CD4-positive, alpha-beta memory T cell (primary cell): ENCODE data around the gene LMO7. TPM values are rescaled to one million over a fixed set of nuclear protein-coding genes. Genes with fewer than 3 reads are reported as not detected.
A peak's percentile ranks its signal among the peaks of the same experiment; 100 is the strongest.

Experiments used
- CTCF ChIA-PET: fragments of 350-600 bp; sonication (Branson Sonifier 250); formaldehyde crosslinking; loops from one replicate; lab custom pipeline; 2021; ENCODE audit warnings: inconsistent platforms; ENCODE audit not compliant: partially characterized antibody; lab: Charles Lee
- POLR2A ChIA-PET: fragments of 350-600 bp; sonication (Branson Sonifier 250); formaldehyde crosslinking; loops from one replicate; lab custom pipeline; 2021; ENCODE audit not compliant: partially characterized antibody; lab: Charles Lee
- DNase-seq, 5 donors: peaks; one replicate each; pipeline versions ENCODE4 v3.0.0 to v3.0.0-alpha.2; 2020 to 2022; ENCODE audit warnings: mixed read lengths in 1 of 5
- H3K27ac ChIP-seq: one replicate; pipeline ENCODE4 v1.7.0; 2013; ENCODE audit warnings: low read depth, low read length
- H3K27me3 ChIP-seq: 2 replicates; pipeline ENCODE4 v1.7.0; 2013; ENCODE audit warnings: mild to moderate bottlenecking, low read length, moderate library complexity; ENCODE audit not compliant: insufficient read depth
- H3K36me3 ChIP-seq: 2 replicates; pipeline ENCODE4 v1.7.0; 2013; ENCODE audit warnings: mild to moderate bottlenecking, low read length, moderate library complexity; ENCODE audit not compliant: insufficient read depth
- H3K4me1 ChIP-seq: 2 replicates; pipeline ENCODE4 v1.7.0; 2013; ENCODE audit warnings: mild to moderate bottlenecking, low read length, moderate library complexity; ENCODE audit not compliant: insufficient read depth
- H3K4me3 ChIP-seq, 2 donors: one replicate each; pipeline ENCODE4 v1.7.0; 2013; ENCODE audit warnings: low read length in 2 of 2, mild to moderate bottlenecking in 1 of 2
- H3K9me3 ChIP-seq, 2 donors: one replicate each; pipeline ENCODE4 v1.7.0; 2013; ENCODE audit warnings: low read length in 2 of 2, control low read depth in 1 of 2; ENCODE audit not compliant: control insufficient read depth in 1 of 2
- H3K27ac Mint-ChIP-seq, 7 donors: one replicate each; pipeline ENCODE4 v1.8.0; 2020 to 2021; ENCODE audit warnings: mixed read lengths in 7 of 7, mild to moderate bottlenecking in 6 of 7, inconsistent platforms in 3 of 7, moderate library complexity in 3 of 7
- H3K27me3 Mint-ChIP-seq, 2 donors: one replicate each; pipeline ENCODE4 v1.8.0; 2020 to 2021; ENCODE audit warnings: mixed read lengths in 2 of 2
- H3K36me3 Mint-ChIP-seq, 2 donors: one replicate each; pipeline ENCODE4 v1.8.0; 2020 to 2021; ENCODE audit warnings: mixed read lengths in 2 of 2, inconsistent platforms in 1 of 2, mild to moderate bottlenecking in 1 of 2
- H3K4me1 Mint-ChIP-seq, 4 donors: one replicate each; pipeline ENCODE4 v1.8.0; 2020 to 2021; ENCODE audit warnings: mixed read lengths in 4 of 4, mild to moderate bottlenecking in 1 of 4
- H3K4me3 Mint-ChIP-seq, 8 donors: one replicate each; pipeline ENCODE4 v1.8.0; 2020 to 2021; ENCODE audit warnings: mixed read lengths in 8 of 8, mild to moderate bottlenecking in 7 of 8, moderate library complexity in 6 of 8, inconsistent platforms in 3 of 8
- H3K9me3 Mint-ChIP-seq, 8 donors: one replicate each; pipeline ENCODE4 v1.8.0; 2020 to 2021; ENCODE audit warnings: mixed read lengths in 8 of 8, mild to moderate bottlenecking in 5 of 8, inconsistent platforms in 3 of 8, moderate library complexity in 1 of 8
- intact Hi-C: fragments of 100-400 bp; cut with micrococcal nuclease; formaldehyde crosslinking; loops from one replicate; pipeline ENCODE4 v1.15.1; 2023
- polyA plus RNA-seq, 2 donors: library from polyadenylated mRNA; unstranded; fragments of 300-500 nt; fragmentation: Illumina TruSeq; gene quantifications; one replicate each; pipeline ENCODE4 v1.2.3, GENCODE V29; 2021
- total RNA-seq, 2 experiments: library from RNA; stranded (reverse); gene quantifications; one replicate each; pipeline ENCODE4 v1.2.3, GENCODE V29; 2021

Gene LMO7
- total and polyA plus RNA-seq, 4 experiments from 2014 or later: 5.4 to 29.4 (median 20.0) TPM

GRCh38 chr13:75635101-75635827 lies 866 bp upstream of the LMO7 start:
- no peaks in the 10 kb centered on the region for H3K36me3 Mint-ChIP-seq
- peak overlapping the region in 6 of 7 donors; percentile 35 to 87 (median 73) for H3K27ac Mint-ChIP-seq
- peaks cover 0 to 4% of the 10 kb centered on the region in 2 donors for H3K27me3 Mint-ChIP-seq
- H3K4me3 Mint-ChIP-seq: peak overlapping the region; percentile 74 to 87 (median 78)
- H3K27me3 ChIP-seq: no peaks in the 10 kb centered on the region
- no peak overlapping the region for H3K27ac ChIP-seq
- ChIA-PET POLR2A (interaction anchor here (0.6 to 1.9 kb wide), 4 partner anchors 86 to 1250 kb away, joined by 3 to 7 read pairs (median 4); partner anchors contain the start of genes COMMD6, KCTD12 and UCHL3), CTCF (no interaction called here)
- H3K36me3 ChIP-seq: no peaks in the 10 kb centered on the region
- no peaks in the 10 kb centered on the region for H3K9me3 Mint-ChIP-seq
- peak in 4 of 5 donors; percentile 15 to 43 (median 16) for DNase-seq
- peaks cover 6% of the 10 kb centered on the region for H3K4me1 ChIP-seq
- peaks cover 12 to 19% (median 14%) of the 10 kb centered on the region in 4 donors for H3K4me1 Mint-ChIP-seq
- intact Hi-C loops: loop anchor here (1.0 to 10.0 kb wide), 5 partner anchors 153 to 1692 kb away; partner anchors contain the start of genes FBXL3, MYCBP2 and TBC1D4
- peak overlapping the region in 1 of 2 donors; percentile 70 for H3K4me3 ChIP-seq
- H3K9me3 ChIP-seq: no peaks in the 10 kb centered on the region

- Histone ChIP-seq H3K27me3 (no peaks in the 10 kb centered on the region), H3K36me3 (no peaks in the 10 kb centered on the region), H3K4me3 (peak overlapping the region; percentile 59 to 70), H3K4me1 (peaks cover 6% of the 10 kb centered on the region), H3K27ac (peak overlapping the region; percentile 31), H3K9me3 (no peaks in the 10 kb centered on the region)
- ChIA-PET CTCF (no interaction called here), POLR2A (interaction anchor here (0.7 to 1.9 kb wide), 2 partner anchors 9 to 1249 kb away, joined by 3 to 7 read pairs; partner anchors contain the start of gene KCTD12)
- H3K36me3 Mint-ChIP-seq: no peaks in the 10 kb centered on the region
- peaks cover 0 to 4% of the 10 kb centered on the region in 2 donors for H3K27me3 Mint-ChIP-seq
- no peaks in the 10 kb centered on the region for H3K9me3 Mint-ChIP-seq
- peak in 4 of 5 donors; percentile 50 to 64 (median 60) for DNase-seq
- H3K4me3 Mint-ChIP-seq: peak overlapping the region; percentile 82 to 90 (median 86)
- peaks cover 12 to 19% (median 14%) of the 10 kb centered on the region in 4 donors for H3K4me1 Mint-ChIP-seq
- peak overlapping the region in 6 of 7 donors; percentile 6 to 88 (median 44) for H3K27ac Mint-ChIP-seq
- intact Hi-C loops: loop anchor here (1.0 to 10.0 kb wide), 5 partner anchors 87 to 1691 kb away; partner anchors contain the start of genes FBXL3, MYCBP2, TBC1D4 and UCHL3
Measured at GRCh38 chr13:75636436-75637180, 478 bp downstream of the LMO7 start.

GRCh38 chr13:75637181-75637750 lies 1.1 kb downstream of the LMO7 start:
- no peaks in the 10 kb centered on the region for H3K9me3 Mint-ChIP-seq
- CTCF ChIA-PET: no interaction called here

GRCh38 chr13:75639454-75639853 lies 3.3 kb downstream of the LMO7 start:
- H3K27ac Mint-ChIP-seq: no peak overlapping the region
- Histone ChIP-seq H3K27me3 (no peaks in the 10 kb centered on the region), H3K4me3 (no peak overlapping the region), H3K9me3 (no peaks in the 10 kb centered on the region), H3K36me3 (no peaks in the 10 kb centered on the region), H3K4me1 (peaks cover 6% of the 10 kb centered on the region), H3K27ac (no peak overlapping the region)
- ChIA-PET POLR2A (no interaction called here), CTCF (no interaction called here)
- intact Hi-C loops: loop anchor here (5.0 to 10.0 kb wide), 4 partner anchors 157 to 1688 kb away; partner anchors contain the start of genes FBXL3, MYCBP2 and TBC1D4
- no peak overlapping the region for H3K4me3 Mint-ChIP-seq
- no peaks in the 10 kb centered on the region for H3K9me3 Mint-ChIP-seq
- peaks cover 0 to 4% of the 10 kb centered on the region in 2 donors for H3K27me3 Mint-ChIP-seq
- peaks cover 7 to 13% (median 10%) of the 10 kb centered on the region in 4 donors for H3K4me1 Mint-ChIP-seq
- H3K36me3 Mint-ChIP-seq: no peaks in the 10 kb centered on the region
- DNase-seq: no peak

More at GRCh38 chr13:75637181-75637750, 1.1 kb downstream of the LMO7 start:
- intact Hi-C loops: loop anchor here (5.0 to 10.0 kb wide), 4 partner anchors 155 to 1690 kb away; partner anchors contain the start of genes FBXL3, MYCBP2 and TBC1D4
- DNase-seq: no peak
- Histone ChIP-seq H3K4me1 (peaks cover 6% of the 10 kb centered on the region), H3K36me3 (no peaks in the 10 kb centered on the region), H3K4me3 (no peak overlapping the region), H3K27me3 (no peaks in the 10 kb centered on the region), H3K27ac (no peak overlapping the region), H3K9me3 (no peaks in the 10 kb centered on the region)
- POLR2A ChIA-PET: interaction anchor here (0.7 to 1.9 kb wide), 2 partner anchors 10 to 1248 kb away, joined by 3 to 7 read pairs; partner anchors contain the start of gene KCTD12
- no peaks in the 10 kb centered on the region for H3K36me3 Mint-ChIP-seq
- H3K4me1 Mint-ChIP-seq: peaks cover 12 to 19% (median 14%) of the 10 kb centered on the region in 4 donors
- peak overlapping the region in 2 of 7 donors; percentile 1 to 22 for H3K27ac Mint-ChIP-seq
- peaks cover 0 to 4% of the 10 kb centered on the region in 2 donors for H3K27me3 Mint-ChIP-seq
- H3K4me3 Mint-ChIP-seq: peak overlapping the region; percentile 67 to 84 (median 79)

GRCh38 chr13:75641026-75641425 lies 4.9 kb downstream of the LMO7 start:
- Mint-ChIP-seq H3K9me3 (no peaks in the 10 kb centered on the region), H3K27ac (no peak overlapping the region), H3K4me3 (no peak overlapping the region), H3K27me3 (peaks cover 0 to 4% of the 10 kb centered on the region in 2 donors), H3K36me3 (no peaks in the 10 kb centered on the region), H3K4me1 (peaks cover 3 to 13% (median 8%) of the 10 kb centered on the region in 4 donors)
- intact Hi-C loops: no loop called here
- Histone ChIP-seq H3K9me3 (no peaks in the 10 kb centered on the region), H3K36me3 (no peaks in the 10 kb centered on the region), H3K4me1 (peaks cover 6% of the 10 kb centered on the region), H3K27me3 (no peaks in the 10 kb centered on the region), H3K4me3 (no peak overlapping the region), H3K27ac (no peak overlapping the region)
- ChIA-PET CTCF (no interaction called here), POLR2A (no interaction called here)
- DNase-seq: no peak

- Mint-ChIP-seq H3K36me3 (no peaks in the 10 kb centered on the region), H3K27me3 (peaks cover 0 to 1% of the 10 kb centered on the region in 2 donors), H3K4me3 (no peak overlapping the region), H3K27ac (no peak overlapping the region), H3K4me1 (peaks cover 0 to 2% (median 1%) of the 10 kb centered on the region in 4 donors), H3K9me3 (peaks cover 0 to 2% (median 0%) of the 10 kb centered on the region in 8 donors)
- intact Hi-C loops: no loop called here
- Histone ChIP-seq H3K4me3 (no peak overlapping the region), H3K4me1 (no peaks in the 10 kb centered on the region), H3K27me3 (no peaks in the 10 kb centered on the region), H3K27ac (no peak overlapping the region), H3K9me3 (no peaks in the 10 kb centered on the region), H3K36me3 (no peaks in the 10 kb centered on the region)
- ChIA-PET CTCF (interaction anchor here (2.1 kb wide), 1 partner anchor 52 kb away, joined by 7 read pairs; no protein-coding TSS in a partner anchor), POLR2A (no interaction called here)
- DNase-seq: no peak
Measured at GRCh38 chr13:75643182-75643581, 7.1 kb downstream of the LMO7 start.
